ENCODE measurements around the gene ENTR1.

DNA sequence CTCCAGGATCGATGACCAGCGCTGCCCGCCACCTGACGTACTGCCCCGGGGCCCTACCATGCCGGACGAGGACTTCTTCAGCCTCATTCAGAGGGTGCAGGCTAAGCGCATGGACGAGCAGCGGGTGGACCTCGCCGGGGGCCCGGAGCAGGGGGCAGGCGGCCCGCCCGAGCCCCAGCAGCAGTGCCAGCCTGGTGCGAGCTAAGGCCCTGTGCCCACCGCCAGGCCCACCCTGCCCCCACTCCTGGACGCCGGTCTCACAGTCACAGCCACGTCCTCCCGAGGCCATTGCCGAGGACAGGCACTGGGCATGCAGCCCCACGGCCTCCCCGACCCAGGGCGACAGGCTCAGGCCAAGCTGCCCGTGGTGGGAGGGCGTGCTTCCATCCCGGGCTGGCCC is 52.4 kb downstream of the ENTR1 start:
- TF ChIP-seq, protein P1, sequence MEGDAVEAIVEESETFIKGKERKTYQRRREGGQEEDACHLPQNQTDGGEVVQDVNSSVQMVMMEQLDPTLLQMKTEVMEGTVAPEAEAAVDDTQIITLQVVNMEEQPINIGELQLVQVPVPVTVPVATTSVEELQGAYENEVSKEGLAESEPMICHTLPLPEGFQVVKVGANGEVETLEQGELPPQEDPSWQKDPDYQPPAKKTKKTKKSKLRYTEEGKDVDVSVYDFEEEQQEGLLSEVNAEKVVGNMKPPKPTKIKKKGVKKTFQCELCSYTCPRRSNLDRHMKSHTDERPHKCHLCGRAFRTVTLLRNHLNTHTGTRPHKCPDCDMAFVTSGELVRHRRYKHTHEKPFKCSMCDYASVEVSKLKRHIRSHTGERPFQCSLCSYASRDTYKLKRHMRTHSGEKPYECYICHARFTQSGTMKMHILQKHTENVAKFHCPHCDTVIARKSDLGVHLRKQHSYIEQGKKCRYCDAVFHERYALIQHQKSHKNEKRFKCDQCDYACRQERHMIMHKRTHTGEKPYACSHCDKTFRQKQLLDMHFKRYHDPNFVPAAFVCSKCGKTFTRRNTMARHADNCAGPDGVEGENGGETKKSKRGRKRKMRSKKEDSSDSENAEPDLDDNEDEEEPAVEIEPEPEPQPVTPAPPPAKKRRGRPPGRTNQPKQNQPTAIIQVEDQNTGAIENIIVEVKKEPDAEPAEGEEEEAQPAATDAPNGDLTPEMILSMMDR (IDR thresholded peaks at IDR 0.05; ENCODE audit: low read length) = no peak
- TF ChIP-seq EZH2phosphoT487 (IDR thresholded peaks at IDR 0.05; ENCODE audit: low read length) = no peak
